Activated CD8-positive, alpha-beta T cell treated with anti-CD3 and anti-CD28 coated beads, Interleukin-2, amount 10 ng/mL, durations not matched to agents 7 days and 5 days (primary cell): ENCODE results near the gene SLC2A13. TPM values are rescaled to one million over a fixed set of nuclear protein-coding genes. Genes with fewer than 3 reads are reported as not detected.

Source experiments
- ATAC-seq: fragments of 150-1000 bp; cut with Tn5 transposase; one replicate; pipeline ENCODE4 v1.10.0; 2021; ENCODE audit warnings: moderate library complexity
- CTCF ChIA-PET: fragments of 350-600 bp; sonication (Branson Sonifier 250); formaldehyde crosslinking; loops from one replicate; lab custom pipeline; 2021; ENCODE audit warnings: antibody characterized with exemption; lab: Charles Lee
- POLR2A ChIA-PET: fragments of 350-600 bp; sonication (Branson Sonifier 250); formaldehyde crosslinking; loops from one replicate; lab custom pipeline; 2021; ENCODE audit warnings: antibody characterized with exemption; lab: Charles Lee
- DNase-seq: peaks from one replicate; pipeline ENCODE4 v3.0.0-alpha.2; 2020
- H3K27ac Mint-ChIP-seq: one replicate; pipeline ENCODE4 v1.8.0; 2021; ENCODE audit warnings: mild to moderate bottlenecking, mixed read lengths
- H3K27me3 Mint-ChIP-seq: one replicate; pipeline ENCODE4 v1.8.0; 2021; ENCODE audit warnings: low read depth, mixed read lengths
- H3K36me3 Mint-ChIP-seq: one replicate; pipeline ENCODE4 v1.8.0; 2021; ENCODE audit warnings: low read depth, mixed read lengths
- H3K4me1 Mint-ChIP-seq: one replicate; pipeline ENCODE4 v1.8.0; 2021; ENCODE audit warnings: low read depth, mixed read lengths
- H3K4me3 Mint-ChIP-seq: one replicate; pipeline ENCODE4 v1.8.0; 2021; ENCODE audit warnings: mild to moderate bottlenecking, mixed read lengths
- H3K9me3 Mint-ChIP-seq: one replicate; pipeline ENCODE4 v1.8.0; 2022; ENCODE audit warnings: mixed read lengths; ENCODE audit not compliant: insufficient read depth
- total RNA-seq, 2 experiments: library from RNA; stranded (reverse); gene quantifications; one replicate each; pipeline ENCODE4 v1.2.3, GENCODE V29; 2021

Gene SLC2A13
- total RNA-seq, 2 experiments from 2014 or later = 5.2 to 5.4 TPM

GRCh38 chr12:40104461-40105264 lies 1.2 kb downstream of the SLC2A13 start:
- peaks cover 2% of the 10 kb centered on the region for H3K36me3 Mint-ChIP-seq
- H3K4me1 Mint-ChIP-seq = peaks cover 32% of the 10 kb centered on the region
- POLR2A ChIA-PET = interaction anchor here (0.7 kb wide), 1 partner anchor 418 kb away, joined by 3 read pairs; no protein-coding TSS in a partner anchor
- peak overlapping the region; percentile 76 for H3K4me3 Mint-ChIP-seq
- DNase-seq = peak; percentile 23
- peak overlapping the region; percentile 51 for H3K27ac Mint-ChIP-seq
- CTCF ChIA-PET = interaction anchor here (1.1 to 8.1 kb wide), 4 partner anchors 10 to 99 kb away, joined by 3 to 121 read pairs (median 4); no protein-coding TSS in a partner anchor
- H3K9me3 Mint-ChIP-seq = no peaks in the 10 kb centered on the region
- no peak for ATAC-seq
- peaks cover 11% of the 10 kb centered on the region for H3K27me3 Mint-ChIP-seq

GRCh38 chr12:40103043-40103442 lies 2.8 kb downstream of the SLC2A13 start:
- no peaks in the 10 kb centered on the region for H3K9me3 Mint-ChIP-seq
- DNase-seq (no peak), ATAC-seq (no peak)
- POLR2A ChIA-PET = no interaction called here
- peaks cover 32% of the 10 kb centered on the region for H3K4me1 Mint-ChIP-seq
- CTCF ChIA-PET = interaction anchor here (0.8 to 8.1 kb wide), 5 partner anchors 9 to 112 kb away, joined by 3 to 121 read pairs (median 4); no protein-coding TSS in a partner anchor
- peaks cover 3% of the 10 kb centered on the region for H3K27me3 Mint-ChIP-seq
- H3K27ac Mint-ChIP-seq = no peak overlapping the region
- peaks cover 5% of the 10 kb centered on the region for H3K36me3 Mint-ChIP-seq
- no peak overlapping the region for H3K4me3 Mint-ChIP-seq

- POLR2A ChIA-PET = no interaction called here
- no peaks in the 10 kb centered on the region for H3K9me3 Mint-ChIP-seq
- peaks cover 24% of the 10 kb centered on the region for H3K4me1 Mint-ChIP-seq
- H3K27ac Mint-ChIP-seq = no peak overlapping the region
- no peak overlapping the region for H3K4me3 Mint-ChIP-seq
- peaks cover 3% of the 10 kb centered on the region for H3K27me3 Mint-ChIP-seq
- H3K36me3 Mint-ChIP-seq = peaks cover 5% of the 10 kb centered on the region
- no peak for ATAC-seq
- no peak for DNase-seq
- CTCF ChIA-PET = interaction anchor here (8.1 kb wide), 1 partner anchor 90 kb away, joined by 121 read pairs; no protein-coding TSS in a partner anchor
These were observed 4.1 kb downstream of the SLC2A13 start for GRCh38 chr12:40101747-40102146.

- H3K36me3 Mint-ChIP-seq = peaks cover 5% of the 10 kb centered on the region
- peaks cover 13% of the 10 kb centered on the region for H3K4me1 Mint-ChIP-seq
- no peaks in the 10 kb centered on the region for H3K27me3 Mint-ChIP-seq
- no peaks in the 10 kb centered on the region for H3K9me3 Mint-ChIP-seq
- no peak overlapping the region for H3K27ac Mint-ChIP-seq
- ChIA-PET CTCF (interaction anchor here (1.0 to 1.2 kb wide), 2 partner anchors 88 to 92 kb away, joined by 3 read pairs; no protein-coding TSS in a partner anchor), POLR2A (no interaction called here)
- ATAC-seq = no peak
- no peak for DNase-seq
- no peak overlapping the region for H3K4me3 Mint-ChIP-seq
These were observed 6.4 kb downstream of the SLC2A13 start for GRCh38 chr12:40099423-40099853.

GRCh38 chr12:40098406-40099145 lies 7.3 kb downstream of the SLC2A13 start:
- POLR2A ChIA-PET = no interaction called here
- no peak overlapping the region for H3K4me3 Mint-ChIP-seq
- H3K27me3 Mint-ChIP-seq = no peaks in the 10 kb centered on the region
- peaks cover 5% of the 10 kb centered on the region for H3K36me3 Mint-ChIP-seq
- CTCF ChIA-PET = no interaction called here
- H3K4me1 Mint-ChIP-seq = peaks cover 6% of the 10 kb centered on the region
- H3K9me3 Mint-ChIP-seq = no peaks in the 10 kb centered on the region
- no peak overlapping the region for H3K27ac Mint-ChIP-seq
- ATAC-seq (no peak), DNase-seq (no peak)

GRCh38 chr12:40093512-40093911 lies 12.4 kb downstream of the SLC2A13 start:
- DNase-seq (no peak), ATAC-seq (no peak)
- Mint-ChIP-seq H3K36me3 (no peaks in the 10 kb centered on the region), H3K9me3 (no peaks in the 10 kb centered on the region), H3K27ac (no peak overlapping the region), H3K27me3 (no peaks in the 10 kb centered on the region), H3K4me3 (no peak overlapping the region), H3K4me1 (no peaks in the 10 kb centered on the region)
- POLR2A ChIA-PET = no interaction called here
- CTCF ChIA-PET = no interaction called here

- ChIA-PET CTCF (no interaction called here), POLR2A (no interaction called here)
These were observed 19.4 kb downstream of the SLC2A13 start for GRCh38 chr12:40086471-40086870.

GRCh38 chr12:40078266-40078665 lies 27.6 kb downstream of the SLC2A13 start:
- peaks cover 3% of the 10 kb centered on the region for H3K36me3 Mint-ChIP-seq
- ChIA-PET POLR2A (no interaction called here), CTCF (no interaction called here)
- H3K4me1 Mint-ChIP-seq = no peaks in the 10 kb centered on the region
- peaks cover 6% of the 10 kb centered on the region for H3K9me3 Mint-ChIP-seq
- H3K4me3 Mint-ChIP-seq = no peak overlapping the region
- no peaks in the 10 kb centered on the region for H3K27me3 Mint-ChIP-seq
- ATAC-seq (no peak), DNase-seq (no peak)
- H3K27ac Mint-ChIP-seq = no peak overlapping the region

More at GRCh38 chr12:40086471-40086870, 19.4 kb downstream of the SLC2A13 start:
- no peak overlapping the region for H3K4me3 Mint-ChIP-seq
- ATAC-seq = no peak
- no peaks in the 10 kb centered on the region for H3K27me3 Mint-ChIP-seq
- H3K4me1 Mint-ChIP-seq = no peaks in the 10 kb centered on the region
- H3K36me3 Mint-ChIP-seq = peaks cover 2% of the 10 kb centered on the region
- DNase-seq = no peak
- H3K27ac Mint-ChIP-seq = no peak overlapping the region
- H3K9me3 Mint-ChIP-seq = no peaks in the 10 kb centered on the region

- Mint-ChIP-seq H3K27ac (no peak overlapping the region), H3K4me3 (no peak overlapping the region), H3K9me3 (peaks cover 6% of the 10 kb centered on the region), H3K4me1 (no peaks in the 10 kb centered on the region), H3K36me3 (peaks cover 3% of the 10 kb centered on the region), H3K27me3 (no peaks in the 10 kb centered on the region)
- CTCF ChIA-PET = no interaction called here
- ATAC-seq (no peak), DNase-seq (no peak)
- POLR2A ChIA-PET = no interaction called here
These were observed 30.4 kb downstream of the SLC2A13 start for GRCh38 chr12:40075458-40075857.

- no peak for DNase-seq
- no peak overlapping the region for H3K27ac Mint-ChIP-seq
- no peaks in the 10 kb centered on the region for H3K9me3 Mint-ChIP-seq
- no peaks in the 10 kb centered on the region for H3K27me3 Mint-ChIP-seq
- ChIA-PET POLR2A (no interaction called here), CTCF (interaction anchor here (1.0 kb wide), 1 partner anchor 78 kb away, joined by 3 read pairs; no protein-coding TSS in a partner anchor)
- H3K36me3 Mint-ChIP-seq = no peaks in the 10 kb centered on the region
- no peak overlapping the region for H3K4me3 Mint-ChIP-seq
- ATAC-seq = no peak
- H3K4me1 Mint-ChIP-seq = no peaks in the 10 kb centered on the region
These were observed 37.5 kb downstream of the SLC2A13 start for GRCh38 chr12:40068416-40068815.

GRCh38 chr12:40065636-40066035 lies 40.2 kb downstream of the SLC2A13 start:
- no peak overlapping the region for H3K27ac Mint-ChIP-seq
- no peaks in the 10 kb centered on the region for H3K36me3 Mint-ChIP-seq
- H3K27me3 Mint-ChIP-seq = no peaks in the 10 kb centered on the region
- H3K4me1 Mint-ChIP-seq = no peaks in the 10 kb centered on the region
- ATAC-seq (no peak), DNase-seq (no peak)
- H3K4me3 Mint-ChIP-seq = no peak overlapping the region
- ChIA-PET POLR2A (no interaction called here), CTCF (interaction anchor here (0.9 to 1.8 kb wide), 2 partner anchors 42 to 54 kb away, joined by 4 to 5 read pairs; no protein-coding TSS in a partner anchor)
- no peaks in the 10 kb centered on the region for H3K9me3 Mint-ChIP-seq

- POLR2A ChIA-PET = no interaction called here
- ATAC-seq (no peak), DNase-seq (no peak)
- H3K4me1 Mint-ChIP-seq = no peaks in the 10 kb centered on the region
- no peak overlapping the region for H3K4me3 Mint-ChIP-seq
- CTCF ChIA-PET = no interaction called here
- no peaks in the 10 kb centered on the region for H3K27me3 Mint-ChIP-seq
- no peaks in the 10 kb centered on the region for H3K36me3 Mint-ChIP-seq
- no peak overlapping the region for H3K27ac Mint-ChIP-seq
- no peaks in the 10 kb centered on the region for H3K9me3 Mint-ChIP-seq
These were observed 42.5 kb downstream of the SLC2A13 start for GRCh38 chr12:40063414-40063813.
